Measurements from ENCODE around the gene NWD2. TPM values are rescaled to one million over a fixed set of nuclear protein-coding genes. Genes with fewer than 3 reads are reported as not detected.
A peak's percentile ranks its signal among the peaks of the same experiment; 100 is the strongest.

NWD2 gene
- total and polyA plus RNA-seq, 2 experiments from 2014 or later, result 0.33 TPM; not detected in 1

DNA sequence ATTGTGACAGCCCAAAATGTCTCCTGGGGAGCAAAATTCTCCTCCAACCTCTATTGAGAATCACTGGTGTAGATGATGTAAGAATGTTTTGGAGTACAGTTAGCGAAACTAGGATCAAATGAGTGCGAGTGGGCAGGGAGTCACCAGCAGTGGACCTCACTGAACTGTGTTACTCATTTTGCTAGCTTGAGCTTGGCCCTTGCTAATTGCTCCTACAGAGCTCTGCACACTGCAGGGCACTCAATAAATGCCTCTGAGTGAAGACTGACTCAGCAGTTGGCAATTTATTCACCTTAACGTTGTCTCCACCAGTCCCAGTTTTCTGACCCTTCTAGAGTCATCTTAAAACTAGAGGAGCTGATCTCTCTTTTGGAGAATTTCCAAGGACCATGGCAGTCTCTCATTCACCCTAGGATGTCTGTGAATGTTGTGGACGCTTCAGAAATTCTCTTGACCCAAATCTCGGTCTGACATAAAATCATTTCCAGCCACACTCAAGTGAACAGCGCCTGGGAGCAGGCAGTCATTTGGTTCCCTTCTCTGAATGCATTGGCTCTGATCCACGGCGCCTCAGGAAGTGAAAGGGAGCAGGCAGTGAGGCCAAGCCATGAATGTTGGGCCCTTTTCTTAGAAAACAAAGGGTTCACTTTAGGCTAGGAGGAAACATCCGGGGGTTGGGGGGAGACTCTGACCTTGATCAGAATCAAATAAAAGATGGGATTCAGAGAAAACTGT is 148.1 kb downstream of the NWD2 start:
- Histone ChIP-seq H3K79me2 (no peaks in the 10 kb centered on the region), H3K4me2 (no peak overlapping the region), H3K4me3 (no peak overlapping the region), H3K36me3 (replicated peaks; ENCODE audit: insufficient read depth, low read depth) (no peaks in the 10 kb centered on the region), H3K9me3 (ENCODE audit: low read depth) (no peaks in the 10 kb centered on the region), H3K4me1 (ENCODE audit: insufficient read depth) (peaks cover 3% of the 10 kb centered on the region), H3K9me2 (replicated peaks; ENCODE audit: insufficient read depth) (no peaks in the 10 kb centered on the region), H3K27me3 (no peaks in the 10 kb centered on the region), H2AFZ (no peak overlapping the region), H3K27ac (no peak overlapping the region), H4K20me1 (ENCODE audit: insufficient read depth, poor library complexity, severe bottlenecking) (no peaks in the 10 kb centered on the region)
- peak; percentile 16 for DNase-seq (ENCODE audit: low spot score)
- WGBS (ENCODE audit: low lambda C conversion rate, missing lambda C conversion rate), result 76% methylated on average over 9 of the region's 9 CpGs
- TF ChIP-seq EZH2 (IDR thresholded peaks at IDR 0.05; ENCODE audit: borderline replicate concordance) (no peak), EZH2phosphoT487 (IDR thresholded peaks at IDR 0.05; ENCODE audit: low read depth, severe bottlenecking, unreplicated experiment) (no peak)
- TF ChIP-seq, protein P1, sequence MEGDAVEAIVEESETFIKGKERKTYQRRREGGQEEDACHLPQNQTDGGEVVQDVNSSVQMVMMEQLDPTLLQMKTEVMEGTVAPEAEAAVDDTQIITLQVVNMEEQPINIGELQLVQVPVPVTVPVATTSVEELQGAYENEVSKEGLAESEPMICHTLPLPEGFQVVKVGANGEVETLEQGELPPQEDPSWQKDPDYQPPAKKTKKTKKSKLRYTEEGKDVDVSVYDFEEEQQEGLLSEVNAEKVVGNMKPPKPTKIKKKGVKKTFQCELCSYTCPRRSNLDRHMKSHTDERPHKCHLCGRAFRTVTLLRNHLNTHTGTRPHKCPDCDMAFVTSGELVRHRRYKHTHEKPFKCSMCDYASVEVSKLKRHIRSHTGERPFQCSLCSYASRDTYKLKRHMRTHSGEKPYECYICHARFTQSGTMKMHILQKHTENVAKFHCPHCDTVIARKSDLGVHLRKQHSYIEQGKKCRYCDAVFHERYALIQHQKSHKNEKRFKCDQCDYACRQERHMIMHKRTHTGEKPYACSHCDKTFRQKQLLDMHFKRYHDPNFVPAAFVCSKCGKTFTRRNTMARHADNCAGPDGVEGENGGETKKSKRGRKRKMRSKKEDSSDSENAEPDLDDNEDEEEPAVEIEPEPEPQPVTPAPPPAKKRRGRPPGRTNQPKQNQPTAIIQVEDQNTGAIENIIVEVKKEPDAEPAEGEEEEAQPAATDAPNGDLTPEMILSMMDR (IDR thresholded peaks at IDR 0.05; ENCODE audit: poor library complexity), result no peak

DNA sequence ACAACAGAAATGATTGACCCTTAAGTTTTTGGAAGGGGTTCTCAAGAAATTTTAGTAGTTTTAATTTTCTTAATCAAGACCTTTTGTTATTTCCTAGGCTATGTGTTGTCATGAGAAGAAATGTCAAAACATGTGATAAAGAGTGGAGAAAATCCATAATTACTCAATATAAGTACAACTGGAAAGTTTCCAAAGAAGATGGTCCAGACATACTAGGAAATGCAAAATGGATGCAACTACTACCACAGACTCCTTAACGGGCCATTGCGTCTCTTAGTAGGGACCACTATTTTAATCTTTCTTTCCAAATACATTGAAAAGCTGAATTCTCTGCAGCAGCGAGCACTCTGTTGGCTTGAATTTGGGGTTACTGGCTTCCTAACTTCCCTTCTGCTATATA is 148.8 kb downstream of the NWD2 start:
- no peak for TF ChIP-seq EZH2 (IDR thresholded peaks at IDR 0.05; ENCODE audit: borderline replicate concordance)
- TF ChIP-seq EZH2phosphoT487 (IDR thresholded peaks at IDR 0.05; ENCODE audit: low read depth, severe bottlenecking, unreplicated experiment), result no peak
- TF ChIP-seq, protein P1 (IDR thresholded peaks at IDR 0.05; ENCODE audit: poor library complexity), result no peak
- no peaks in the 10 kb centered on the region for H3K9me3 ChIP-seq (ENCODE audit: low read depth)
- H3K9me2 ChIP-seq (replicated peaks; ENCODE audit: insufficient read depth), result no peaks in the 10 kb centered on the region
- H3K4me2 ChIP-seq, result no peak overlapping the region
- no peaks in the 10 kb centered on the region for H3K36me3 ChIP-seq (replicated peaks; ENCODE audit: insufficient read depth, low read depth)
- WGBS (ENCODE audit: low lambda C conversion rate, missing lambda C conversion rate), result 96% methylated on average over 3 of the region's 3 CpGs
- H3K4me1 ChIP-seq (ENCODE audit: insufficient read depth), result peaks cover 3% of the 10 kb centered on the region
- no peak overlapping the region for H2AFZ ChIP-seq
- no peak overlapping the region for H3K4me3 ChIP-seq
- H3K79me2 ChIP-seq, result no peaks in the 10 kb centered on the region
- H3K27ac ChIP-seq, result no peak overlapping the region
- DNase-seq (ENCODE audit: low spot score), result no peak
- no peaks in the 10 kb centered on the region for H4K20me1 ChIP-seq (ENCODE audit: insufficient read depth, poor library complexity, severe bottlenecking)
- no peaks in the 10 kb centered on the region for H3K27me3 ChIP-seq

DNA sequence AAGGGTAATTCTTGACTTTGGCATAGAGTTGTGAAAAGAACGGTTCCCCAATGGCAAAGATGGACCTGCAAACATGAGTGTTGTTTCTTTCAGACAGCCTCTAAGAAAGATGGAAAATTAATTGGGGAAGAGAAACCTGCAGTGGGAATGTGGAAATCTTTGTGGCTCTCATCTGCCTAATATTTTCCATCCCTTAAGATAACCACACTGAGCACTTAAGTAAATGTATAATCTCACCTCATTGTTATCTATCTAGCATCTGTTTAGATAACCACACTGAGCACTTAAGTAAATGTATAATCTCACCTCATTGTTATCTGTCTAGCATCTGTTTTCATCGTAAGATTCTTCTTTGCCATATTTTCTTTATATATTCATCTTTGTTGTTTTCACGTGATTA is 149.3 kb downstream of the NWD2 start:
- Histone ChIP-seq H3K79me2 (no peaks in the 10 kb centered on the region), H3K4me3 (no peak overlapping the region), H3K36me3 (replicated peaks; ENCODE audit: insufficient read depth, low read depth) (no peaks in the 10 kb centered on the region), H3K4me2 (no peak overlapping the region), H2AFZ (no peak overlapping the region), H3K9me3 (ENCODE audit: low read depth) (no peaks in the 10 kb centered on the region), H3K27ac (no peak overlapping the region), H3K9me2 (replicated peaks; ENCODE audit: insufficient read depth) (no peaks in the 10 kb centered on the region), H4K20me1 (ENCODE audit: insufficient read depth, poor library complexity, severe bottlenecking) (no peaks in the 10 kb centered on the region), H3K27me3 (no peaks in the 10 kb centered on the region), H3K4me1 (ENCODE audit: insufficient read depth) (peaks cover 3% of the 10 kb centered on the region)
- WGBS (ENCODE audit: low lambda C conversion rate, missing lambda C conversion rate), result 63% methylated on average over 3 of the region's 3 CpGs
- TF ChIP-seq, protein P1 (IDR thresholded peaks at IDR 0.05; ENCODE audit: poor library complexity), result no peak
- TF ChIP-seq EZH2 (IDR thresholded peaks at IDR 0.05; ENCODE audit: borderline replicate concordance), result no peak
- no peak for TF ChIP-seq EZH2phosphoT487 (IDR thresholded peaks at IDR 0.05; ENCODE audit: low read depth, severe bottlenecking, unreplicated experiment)
- DNase-seq (ENCODE audit: low spot score), result no peak
